K562 (cell line): ENCODE results near the gene SLC35D2. TPM values are rescaled to one million over a fixed set of nuclear protein-coding genes. Genes with fewer than 3 reads are reported as not detected.
A peak's percentile ranks its signal among the peaks of the same experiment; 100 is the strongest.

Source experiments
- BCOR ChIP-seq: fragments of 450-650 bp; IDR thresholded peaks from 2 replicates; pipeline ENCODE4 v1.6.1; 2016
- CSDE1 ChIP-seq, 2 experiments: fragments of 450-650 bp; IDR thresholded peaks; 2 replicates each; pipeline ENCODE4 v1.6.1; 2016; ENCODE audit warnings: mild to moderate bottlenecking in 1 of 2
- HDAC6 ChIP-seq: IDR thresholded peaks from 2 replicates; pipeline ENCODE4 v1.6.1; 2012; ENCODE audit warnings: low read depth, mild to moderate bottlenecking, control low read depth, inconsistent platforms, low read length, moderate library complexity
- ILK ChIP-seq: fragments of 450-650 bp; IDR thresholded peaks from 2 replicates; pipeline ENCODE4 v1.6.1; 2016; ENCODE audit warnings: missing genetic modification characterization, low read depth, mild to moderate bottlenecking, missing compliant biosample characterization, moderate library complexity, borderline replicate concordance
- JUNB ChIP-seq: fragments of 450-650 bp; formaldehyde crosslinking; conservative IDR thresholded peaks from 2 replicates; pipeline ENCODE4 v1.4.0; 2020; ENCODE audit warnings: mild to moderate bottlenecking
- MAFF ChIP-seq: IDR thresholded peaks from 2 replicates; pipeline ENCODE4 v1.6.1; 2012; ENCODE audit warnings: low read length, improper control_type of control experiment
- MAFK ChIP-seq: IDR thresholded peaks from 2 replicates; pipeline ENCODE4 v1.6.1; 2011; ENCODE audit warnings: low read length, improper control_type of control experiment
- MTA1 ChIP-seq: fragments of 450-650 bp; IDR thresholded peaks from 2 replicates; pipeline ENCODE4 v1.6.1; 2017; ENCODE audit warnings: borderline replicate concordance
- NFIX ChIP-seq: fragments of 250-450 bp; sonication (Bioruptor Pico); IDR thresholded peaks from 2 replicates; pipeline ENCODE4 v1.4.0; 2020; ENCODE audit warnings: low read depth, mild to moderate bottlenecking, moderate library complexity
- PCBP2 ChIP-seq: fragments of 200-400 bp; formaldehyde crosslinking; IDR thresholded peaks from 2 replicates; pipeline ENCODE4 v1.6.1; 2018; ENCODE audit warnings: low read length, low read depth, mild to moderate bottlenecking, moderate library complexity; ENCODE audit not compliant: poor library complexity, severe bottlenecking
- PRPF4 ChIP-seq: fragments of 200-400 bp; formaldehyde crosslinking; IDR thresholded peaks from one replicate; pipeline ENCODE4 v1.6.1; 2017; ENCODE audit warnings: low read length, low read depth, mild to moderate bottlenecking; ENCODE audit not compliant: insufficient read depth, poor library complexity, severe bottlenecking
- RBM25 ChIP-seq: fragments of 200-400 bp; formaldehyde crosslinking; IDR thresholded peaks from 2 replicates; pipeline ENCODE4 v1.6.1; 2018; ENCODE audit warnings: low read length, low read depth, moderate library complexity; ENCODE audit not compliant: severe bottlenecking
- SMAD3 ChIP-seq: fragments of 450-650 bp; formaldehyde crosslinking; conservative IDR thresholded peaks from 2 replicates; pipeline ENCODE4 v1.4.0; 2020; ENCODE audit warnings: mild to moderate bottlenecking
- SUPT5H ChIP-seq: fragments of 450-650 bp; IDR thresholded peaks from 2 replicates; pipeline ENCODE4 v1.6.1; 2016
- TAL1 ChIP-seq: fragments of 450-650 bp; IDR thresholded peaks from 2 replicates; pipeline ENCODE4 v1.6.1; 2016; ENCODE audit warnings: mild to moderate bottlenecking
- ZC3H4 ChIP-seq: sonication (generic); formaldehyde crosslinking; IDR thresholded peaks from 2 replicates; pipeline ENCODE4 v1.9.0; 2021; ENCODE audit warnings: missing genetic modification reagents, borderline replicate concordance
- ZFP30 ChIP-seq: fragments of 250-450 bp; sonication (Bioruptor Pico); IDR thresholded peaks from 2 replicates; pipeline ENCODE4 v1.8.0; 2022; ENCODE audit warnings: moderate library complexity, mild to moderate bottlenecking, inconsistent platforms, borderline replicate concordance
- ZNF133 ChIP-seq: fragments of 250-450 bp; sonication (Bioruptor Pico); IDR thresholded peaks from 2 replicates; pipeline ENCODE4 v1.4.0; 2020; ENCODE audit warnings: mild to moderate bottlenecking
- ZNF174 ChIP-seq: fragments of 250-450 bp; sonication (Bioruptor Pico); IDR thresholded peaks from 2 replicates; pipeline ENCODE4 v1.4.0; 2020; ENCODE audit warnings: mild to moderate bottlenecking
- ZNF23 ChIP-seq: fragments of 250-450 bp; sonication (Bioruptor Pico); IDR thresholded peaks from 2 replicates; pipeline ENCODE4 v1.4.0; 2020; ENCODE audit warnings: mild to moderate bottlenecking
- ZNF780A ChIP-seq: fragments of 250-450 bp; sonication (Bioruptor Pico); IDR thresholded peaks from 2 replicates; pipeline ENCODE4 v1.5.0; 2021; ENCODE audit warnings: mild to moderate bottlenecking
- polyA plus RNA-seq, 8 experiments: library from polyadenylated mRNA; depleted of rRNA in 4 of 8; stranded (reverse) in 5 of 8; unstranded in 3 of 8; fragments of >200 nt; fragmentation: Nextera tagmentation in 2 of 8; fragmentation: Illumina TruSeq in 1 of 8; extraction: Ambion mirVana in 2 of 8; extraction: Trizol in 1 of 8; gene quantifications; 2 replicates each; pipeline versions ENCODE4 v1.2.1 to v1.2.3, GENCODE V29; 2011 to 2014; ENCODE audit warnings: inconsistent platforms in 1 of 8, missing spikeins in 1 of 8
- total RNA-seq, 7 experiments: library from RNA; depleted of rRNA in 6 of 7; stranded (reverse); fragments of >200 nt in 6 of 7; fragmentation: Illumina TruSeq in 2 of 7; extraction: Trizol in 2 of 7; gene quantifications; 2 replicates each; pipeline versions ENCODE4 v1.2.1 to v1.2.3, GENCODE V29; 2011 to 2021; ENCODE audit warnings: low replicate concordance in 1 of 7
- TF ChIP-seq, protein P1 (sequence below): fragments of 250-450 bp; sonication (Bioruptor Pico); IDR thresholded peaks from 2 replicates; pipeline ENCODE4 v1.8.0; 2022; ENCODE audit warnings: moderate library complexity, mild to moderate bottlenecking, inconsistent platforms
- TF ChIP-seq, protein P2 (sequence below): sonication (generic); formaldehyde crosslinking; IDR thresholded peaks from 2 replicates; pipeline ENCODE4 v1.8.0; 2022; ENCODE audit warnings: mild to moderate bottlenecking, missing genetic modification reagents
- TF ChIP-seq, protein P3 (sequence below), 2 experiments: IDR thresholded peaks; 2 replicates each; pipeline ENCODE4 v1.6.1; 2012; ENCODE audit warnings: improper control_type of control experiment in 2 of 2, low read depth in 2 of 2, low read length in 2 of 2, borderline replicate concordance in 1 of 2
- TF ChIP-seq, protein P4 (sequence below): fragments of 250-450 bp; sonication (Bioruptor Pico); IDR thresholded peaks from 2 replicates; pipeline ENCODE4 v1.4.0; 2020; ENCODE audit warnings: mild to moderate bottlenecking, moderate library complexity

The SLC35D2 gene
- total and polyA plus RNA-seq, 9 of the 15 experiments (the other 6 are each of a cell fraction or from before 2014, with no cell fraction given) = 2.9 to 14.9 (median 11.7) TPM

DNA sequence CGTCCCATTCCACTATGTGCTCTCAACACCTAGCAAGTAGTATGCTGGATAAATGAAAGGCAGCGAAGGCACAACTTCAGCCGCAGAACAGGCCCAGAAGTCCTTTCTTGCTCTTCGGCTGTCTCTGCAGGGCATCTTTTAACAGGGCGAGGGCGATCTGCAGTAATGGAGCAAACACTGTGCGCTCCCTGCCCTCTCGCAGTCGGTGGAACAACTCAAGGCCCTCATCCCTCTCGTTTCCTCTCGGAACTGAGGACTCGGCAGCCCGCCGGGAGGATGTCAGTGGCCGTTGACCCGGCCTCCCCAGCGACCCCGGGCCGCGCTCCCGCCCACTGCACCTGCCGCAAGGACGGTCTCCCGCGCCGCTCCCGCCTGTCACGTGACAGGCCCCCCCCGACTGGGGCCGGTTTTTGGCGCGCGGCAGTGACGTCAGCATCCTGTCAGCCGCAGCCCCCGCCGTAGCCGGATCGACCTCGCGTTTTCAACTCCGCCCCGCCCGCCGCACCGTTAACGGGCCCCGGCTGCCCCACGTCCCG, 33.6 kb upstream of the SLC35D2 start (continued):
- TF ChIP-seq RBM25 (no peak), MAFK (no peak), CSDE1 (IDR thresholded peaks at IDR 0.05) (no peak), HDAC6 (no peak), ZNF780A (CRISPR knock-in tag) (no peak), MAFF (no peak), ZNF133 (CRISPR knock-in tag) (no peak), ILK (tag) (no peak), SMAD3 (CRISPR knock-in tag) (0 out of 2 replicates have a peak, but pooled peaks have one; percentile 58), NFIX (CRISPR knock-in tag) (no peak), PCBP2 (no peak), MTA1 (peak; percentile 96), ZFP30 (CRISPR knock-in tag) (no peak), SUPT5H (peak; percentile 41), ZNF174 (CRISPR knock-in tag) (no peak), ZC3H4 (CRISPR knock-in tag) (no peak), ZNF23 (CRISPR knock-in tag) (no peak), BCOR (no peak), JUNB (peak; percentile 62), PRPF4 (no peak), TAL1 (no peak)
- TF ChIP-seq, protein P1, sequence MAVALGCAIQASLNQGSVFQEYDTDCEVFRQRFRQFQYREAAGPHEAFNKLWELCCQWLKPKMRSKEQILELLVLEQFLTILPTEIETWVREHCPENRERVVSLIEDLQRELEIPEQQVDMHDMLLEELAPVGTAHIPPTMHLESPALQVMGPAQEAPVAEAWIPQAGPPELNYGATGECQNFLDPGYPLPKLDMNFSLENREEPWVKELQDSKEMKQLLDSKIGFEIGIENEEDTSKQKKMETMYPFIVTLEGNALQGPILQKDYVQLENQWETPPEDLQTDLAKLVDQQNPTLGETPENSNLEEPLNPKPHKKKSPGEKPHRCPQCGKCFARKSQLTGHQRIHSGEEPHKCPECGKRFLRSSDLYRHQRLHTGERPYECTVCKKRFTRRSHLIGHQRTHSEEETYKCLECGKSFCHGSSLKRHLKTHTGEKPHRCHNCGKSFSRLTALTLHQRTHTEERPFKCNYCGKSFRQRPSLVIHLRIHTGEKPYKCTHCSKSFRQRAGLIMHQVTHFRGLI = no peak
- TF ChIP-seq, protein P2, sequence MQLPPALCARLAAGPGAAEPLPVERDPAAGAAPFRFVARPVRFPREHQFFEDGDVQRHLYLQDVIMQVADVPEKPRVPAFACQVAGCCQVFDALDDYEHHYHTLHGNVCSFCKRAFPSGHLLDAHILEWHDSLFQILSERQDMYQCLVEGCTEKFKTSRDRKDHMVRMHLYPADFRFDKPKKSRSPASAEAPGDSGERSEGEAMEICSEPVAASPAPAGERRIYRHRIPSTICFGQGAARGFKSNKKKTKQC (CRISPR knock-in tag) = peak; percentile 35; the same call in 1 of the 2 replicates
- TF ChIP-seq, protein P3, sequence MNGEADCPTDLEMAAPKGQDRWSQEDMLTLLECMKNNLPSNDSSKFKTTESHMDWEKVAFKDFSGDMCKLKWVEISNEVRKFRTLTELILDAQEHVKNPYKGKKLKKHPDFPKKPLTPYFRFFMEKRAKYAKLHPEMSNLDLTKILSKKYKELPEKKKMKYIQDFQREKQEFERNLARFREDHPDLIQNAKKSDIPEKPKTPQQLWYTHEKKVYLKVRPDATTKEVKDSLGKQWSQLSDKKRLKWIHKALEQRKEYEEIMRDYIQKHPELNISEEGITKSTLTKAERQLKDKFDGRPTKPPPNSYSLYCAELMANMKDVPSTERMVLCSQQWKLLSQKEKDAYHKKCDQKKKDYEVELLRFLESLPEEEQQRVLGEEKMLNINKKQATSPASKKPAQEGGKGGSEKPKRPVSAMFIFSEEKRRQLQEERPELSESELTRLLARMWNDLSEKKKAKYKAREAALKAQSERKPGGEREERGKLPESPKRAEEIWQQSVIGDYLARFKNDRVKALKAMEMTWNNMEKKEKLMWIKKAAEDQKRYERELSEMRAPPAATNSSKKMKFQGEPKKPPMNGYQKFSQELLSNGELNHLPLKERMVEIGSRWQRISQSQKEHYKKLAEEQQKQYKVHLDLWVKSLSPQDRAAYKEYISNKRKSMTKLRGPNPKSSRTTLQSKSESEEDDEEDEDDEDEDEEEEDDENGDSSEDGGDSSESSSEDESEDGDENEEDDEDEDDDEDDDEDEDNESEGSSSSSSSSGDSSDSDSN (IDR thresholded peaks at IDR 0.05; ENCODE audit: borderline replicate concordance in 1 of 2, low read depth in 2 of 2, low read length in 2 of 2) = no peak; a peak in 1 of 4 replicates
- TF ChIP-seq, protein P4, sequence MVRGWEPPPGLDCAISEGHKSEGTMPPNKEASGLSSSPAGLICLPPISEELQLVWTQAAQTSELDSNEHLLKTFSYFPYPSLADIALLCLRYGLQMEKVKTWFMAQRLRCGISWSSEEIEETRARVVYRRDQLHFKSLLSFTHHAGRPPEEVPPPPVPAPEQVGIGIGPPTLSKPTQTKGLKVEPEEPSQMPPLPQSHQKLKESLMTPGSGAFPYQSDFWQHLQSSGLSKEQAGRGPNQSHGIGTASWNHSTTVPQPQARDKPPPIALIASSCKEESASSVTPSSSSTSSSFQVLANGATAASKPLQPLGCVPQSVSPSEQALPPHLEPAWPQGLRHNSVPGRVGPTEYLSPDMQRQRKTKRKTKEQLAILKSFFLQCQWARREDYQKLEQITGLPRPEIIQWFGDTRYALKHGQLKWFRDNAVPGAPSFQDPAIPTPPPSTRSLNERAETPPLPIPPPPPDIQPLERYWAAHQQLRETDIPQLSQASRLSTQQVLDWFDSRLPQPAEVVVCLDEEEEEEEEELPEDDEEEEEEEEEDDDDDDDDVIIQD = 0 out of 2 replicates have a peak, but pooled peaks have one; percentile 29
